Measurements from ENCODE around the gene EBNA1BP2. TPM values are rescaled to one million over a fixed set of nuclear protein-coding genes. Genes with fewer than 3 reads are reported as not detected.
"Not testable (repeated sequence)": the region's sequence is repeated elsewhere in the genome, so short reads cannot be mapped to it uniquely, and the experiment has no call there.

The EBNA1BP2 gene, protein sequence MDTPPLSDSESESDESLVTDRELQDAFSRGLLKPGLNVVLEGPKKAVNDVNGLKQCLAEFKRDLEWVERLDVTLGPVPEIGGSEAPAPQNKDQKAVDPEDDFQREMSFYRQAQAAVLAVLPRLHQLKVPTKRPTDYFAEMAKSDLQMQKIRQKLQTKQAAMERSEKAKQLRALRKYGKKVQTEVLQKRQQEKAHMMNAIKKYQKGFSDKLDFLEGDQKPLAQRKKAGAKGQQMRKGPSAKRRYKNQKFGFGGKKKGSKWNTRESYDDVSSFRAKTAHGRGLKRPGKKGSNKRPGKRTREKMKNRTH
- total RNA-seq: 100 to 1,000 TPM in 1 of 2 experiments, 10 to 100 TPM in 1; 97.5 to 104 TPM

- peaks cover 16% of the 10 kb centered on the region for H3K27me3 Mint-ChIP-seq
- DNase-seq: peak; percentile 96
- peaks cover 32% of the 10 kb centered on the region for H3K36me3 Mint-ChIP-seq
- H3K9me3 Mint-ChIP-seq: no peaks in the 10 kb centered on the region
- peaks cover 27% of the 10 kb centered on the region for H3K4me1 Mint-ChIP-seq (ENCODE audit: low read depth)
- intact Hi-C loops (cut with micrococcal nuclease): loop anchor here (1.0 to 5.0 kb wide), 7 partner anchors 187 to 478 kb away; partner anchors contain the start of genes C1orf50, CDC20, KDM4A and MED8
- H3K27ac Mint-ChIP-seq: peak within 1 kb of the TSS; percentile 76
- H3K4me3 Mint-ChIP-seq: peak within 1 kb of the TSS; percentile 98
- POLR2A ChIA-PET: interaction anchor here (1.1 to 1.5 kb wide), 4 partner anchors 24 to 478 kb away, joined by 3 to 4 read pairs (median 3); partner anchors contain the start of genes C1orf50, ERMAP, KDM4A and P3H1
- CTCF ChIA-PET: interaction anchor here (1.0 to 1.7 kb wide), 3 partner anchors 196 to 405 kb away, joined by 3 to 4 read pairs (median 4); partner anchors contain the start of genes C1orf50, ELOVL1 and P3H1
Observed at GRCh38 chr1:43171876-43172526, at the start of gene EBNA1BP2, which contains the start of gene CFAP57. Gene EBNA1BP2, minus strand, starts transcription at chr1:43172290. Its CDS starts 172 bp downstream, at chr1:43172118. Gene CFAP57, plus strand, starts transcription at chr1:43172330. Its CDS starts 424 bp downstream, at chr1:43172754.

DNA sequence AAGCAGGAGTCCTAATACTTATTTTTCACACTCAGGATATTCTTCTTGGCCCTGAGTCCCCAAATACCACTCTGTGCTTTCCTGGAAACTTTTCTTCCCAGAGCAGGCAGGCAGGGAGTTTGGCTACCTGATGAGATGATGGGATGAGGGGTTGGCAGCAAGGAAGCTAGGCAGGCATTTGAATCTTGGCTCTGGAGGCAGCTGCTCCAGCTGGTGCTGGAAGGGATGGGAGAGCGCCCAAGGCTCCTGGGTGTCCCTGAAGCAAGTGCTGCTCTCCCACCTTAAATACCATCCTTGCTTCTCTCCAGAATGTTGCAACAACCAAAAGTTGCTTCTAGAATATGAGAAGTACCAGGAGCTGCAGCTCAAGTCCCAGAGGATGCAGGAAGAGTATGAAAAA is 49.7 kb upstream of the EBNA1BP2 start:
- intact Hi-C loops (cut with micrococcal nuclease): no loop called here
- Mint-ChIP-seq H3K36me3 (no peaks in the 10 kb centered on the region), H3K27ac (no peak overlapping the region), H3K9me3 (no peaks in the 10 kb centered on the region), H3K27me3 (no peaks in the 10 kb centered on the region), H3K4me1 (ENCODE audit: low read depth) (peaks cover 4% of the 10 kb centered on the region), H3K4me3 (no peak overlapping the region)
- ChIA-PET CTCF (interaction anchor here (1.5 kb wide), 1 partner anchor 192 kb away, joined by 4 read pairs; no protein-coding TSS in a partner anchor), POLR2A (no interaction called here)
- no peak for DNase-seq

DNA sequence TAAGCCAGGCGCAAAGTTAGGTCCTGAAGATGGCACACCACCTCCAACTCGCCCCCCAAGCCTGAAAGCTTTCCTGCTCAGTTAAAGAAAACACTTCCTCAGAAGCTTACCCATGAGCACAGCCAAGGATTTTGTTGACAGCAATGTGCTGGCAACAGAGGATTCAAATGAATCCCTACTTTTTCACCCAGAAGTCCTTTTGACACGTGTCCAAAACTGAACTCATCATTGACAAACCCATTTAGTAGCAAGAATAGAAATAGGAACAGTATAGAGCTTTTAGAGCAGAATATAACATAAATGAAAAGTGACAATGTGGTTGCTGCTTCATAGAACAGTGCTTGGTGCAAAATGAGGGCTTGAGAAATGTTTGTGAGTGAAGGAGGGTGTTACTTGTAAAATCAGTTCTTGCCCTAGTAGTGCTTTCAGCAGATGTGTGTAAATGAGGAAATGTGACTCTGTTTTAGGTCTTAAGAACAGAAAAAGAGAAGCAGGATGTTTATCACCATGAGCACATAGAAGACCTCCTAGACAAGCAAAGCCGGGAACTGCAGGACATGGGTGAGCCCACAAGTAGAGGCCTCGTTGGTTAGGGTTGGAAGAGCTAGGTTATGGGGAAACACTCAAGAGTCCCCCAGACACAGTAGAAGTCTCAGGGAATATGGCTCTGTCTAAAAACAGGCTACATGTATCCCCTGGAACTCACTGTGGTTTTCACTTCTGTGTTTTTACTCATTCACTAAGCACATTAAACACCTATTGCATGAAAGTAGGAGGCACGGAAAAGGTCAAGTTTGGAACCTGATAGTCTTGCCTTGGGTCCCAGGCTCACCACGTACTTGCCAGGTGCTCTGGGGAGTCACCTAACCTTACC is 49.1 kb upstream of the EBNA1BP2 start:
- intact Hi-C loops (cut with micrococcal nuclease): no loop called here
- ChIA-PET CTCF (interaction anchor here (1.5 kb wide), 1 partner anchor 193 kb away, joined by 4 read pairs; no protein-coding TSS in a partner anchor), POLR2A (no interaction called here)
- no peak overlapping the region for H3K4me3 Mint-ChIP-seq
- peaks cover 2% of the 10 kb centered on the region for H3K27me3 Mint-ChIP-seq
- no peak for DNase-seq
- no peak overlapping the region for H3K27ac Mint-ChIP-seq
- H3K4me1 Mint-ChIP-seq (ENCODE audit: low read depth): peaks cover 4% of the 10 kb centered on the region
- H3K9me3 Mint-ChIP-seq: no peaks in the 10 kb centered on the region
- no peaks in the 10 kb centered on the region for H3K36me3 Mint-ChIP-seq

GRCh38 chr1:43217747-43218146 is 45.7 kb upstream of the EBNA1BP2 start:
- POLR2A ChIA-PET: no interaction called here
- no peak for DNase-seq
- intact Hi-C loops (cut with micrococcal nuclease): no loop called here
- peaks cover 8% of the 10 kb centered on the region for H3K27me3 Mint-ChIP-seq
- no peak overlapping the region for H3K27ac Mint-ChIP-seq
- no peaks in the 10 kb centered on the region for H3K36me3 Mint-ChIP-seq
- CTCF ChIA-PET: no interaction called here
- no peaks in the 10 kb centered on the region for H3K9me3 Mint-ChIP-seq
- peaks cover 4% of the 10 kb centered on the region for H3K4me1 Mint-ChIP-seq (ENCODE audit: low read depth)
- no peak overlapping the region for H3K4me3 Mint-ChIP-seq

GRCh38 chr1:43214501-43215444 is 42.7 kb upstream of the EBNA1BP2 start:
- no peak for DNase-seq
- Mint-ChIP-seq H3K9me3 (no peaks in the 10 kb centered on the region), H3K27me3 (peaks cover 10% of the 10 kb centered on the region), H3K27ac (no peak overlapping the region), H3K4me1 (ENCODE audit: low read depth) (no peaks in the 10 kb centered on the region), H3K4me3 (no peak overlapping the region), H3K36me3 (no peaks in the 10 kb centered on the region)
- POLR2A ChIA-PET: no interaction called here
- intact Hi-C loops (cut with micrococcal nuclease): no loop called here
- CTCF ChIA-PET: interaction anchor here (1.1 to 1.5 kb wide), 2 partner anchors 12 to 14 kb away, joined by 3 to 5 read pairs; no protein-coding TSS in a partner anchor

- DNase-seq; CTCF ChIA-PET; H3K36me3 Mint-ChIP-seq; H3K4me3 Mint-ChIP-seq; intact Hi-C loops (cut with micrococcal nuclease); H3K9me3 Mint-ChIP-seq; H3K27ac Mint-ChIP-seq; H3K27me3 Mint-ChIP-seq; POLR2A ChIA-PET; H3K4me1 Mint-ChIP-seq (ENCODE audit: low read depth): not testable (repeated sequence)
Observed at GRCh38 chr1:43208277-43208676, 36.2 kb upstream of the EBNA1BP2 start.

DNA sequence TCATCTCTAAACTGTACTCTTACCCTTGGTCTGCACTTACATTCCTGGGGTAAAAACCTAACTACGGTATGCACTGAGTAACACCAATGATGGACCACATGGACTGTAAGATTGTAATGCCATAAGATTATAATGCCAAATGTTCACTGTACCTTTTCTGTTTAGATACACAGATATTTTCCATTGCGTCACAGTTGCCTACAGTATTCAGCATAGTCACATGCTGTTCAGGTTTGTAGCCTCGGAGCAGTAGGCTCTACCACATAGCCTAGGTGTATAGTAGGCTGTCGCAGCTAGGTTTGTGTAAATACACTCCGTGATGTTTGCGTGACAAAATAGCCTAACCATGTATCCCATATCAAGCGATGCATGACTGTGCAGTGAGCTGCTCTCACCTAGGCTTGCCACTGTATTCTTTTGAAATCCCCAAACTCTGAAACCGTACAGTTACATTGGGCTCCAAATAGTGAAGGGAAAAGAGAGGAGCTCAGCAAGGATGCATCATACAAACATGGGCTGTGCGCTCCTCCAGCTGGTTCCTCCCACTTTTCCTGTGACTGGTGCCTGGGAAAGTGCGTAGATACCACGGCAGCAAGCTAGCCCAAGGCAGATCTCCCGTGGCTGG is 35.3 kb upstream of the EBNA1BP2 start:
- no peak for DNase-seq
- intact Hi-C loops (cut with micrococcal nuclease): no loop called here
- POLR2A ChIA-PET: no interaction called here
- H3K4me1 Mint-ChIP-seq (ENCODE audit: low read depth): no peaks in the 10 kb centered on the region
- no peak overlapping the region for H3K27ac Mint-ChIP-seq
- H3K27me3 Mint-ChIP-seq: peaks cover 9% of the 10 kb centered on the region
- H3K9me3 Mint-ChIP-seq: peaks cover 9% of the 10 kb centered on the region
- H3K36me3 Mint-ChIP-seq: no peaks in the 10 kb centered on the region
- CTCF ChIA-PET: no interaction called here
- H3K4me3 Mint-ChIP-seq: no peak overlapping the region

DNA sequence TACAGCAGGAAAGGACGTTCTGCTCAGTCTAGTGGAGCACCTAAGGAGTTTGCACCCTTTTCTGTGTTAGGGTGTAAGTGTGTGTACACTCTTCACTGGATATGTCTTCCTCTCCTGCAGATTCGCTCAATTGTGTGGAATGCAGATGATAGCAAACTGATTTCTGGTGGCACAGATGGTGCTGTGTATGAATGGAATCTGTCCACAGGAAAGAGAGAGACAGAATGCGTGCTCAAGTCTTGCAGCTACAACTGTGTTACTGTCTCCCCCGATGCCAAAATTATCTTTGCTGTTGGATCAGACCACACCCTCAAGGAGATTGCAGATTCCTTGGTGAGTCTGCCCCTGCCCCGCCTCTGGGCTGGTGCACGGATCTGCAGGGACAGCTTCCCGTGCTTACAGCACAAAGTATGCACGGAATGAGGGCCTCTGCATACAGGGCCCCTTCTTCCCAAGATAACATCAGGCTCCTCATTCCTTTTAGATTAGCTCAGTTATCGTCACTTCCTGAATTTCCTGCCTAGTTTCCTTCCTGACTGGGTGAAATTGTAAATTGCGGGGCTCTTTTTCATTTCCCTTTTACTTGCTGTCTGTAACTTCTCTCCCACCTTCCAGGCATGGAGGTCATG is 34.6 kb upstream of the EBNA1BP2 start:
- CTCF ChIA-PET: interaction anchor here (1.5 kb wide), 1 partner anchor 20 kb away, joined by 5 read pairs; no protein-coding TSS in a partner anchor
- Mint-ChIP-seq H3K36me3 (no peaks in the 10 kb centered on the region), H3K27me3 (peaks cover 9% of the 10 kb centered on the region), H3K4me1 (ENCODE audit: low read depth) (no peaks in the 10 kb centered on the region), H3K9me3 (peaks cover 9% of the 10 kb centered on the region), H3K27ac (no peak overlapping the region), H3K4me3 (no peak overlapping the region)
- DNase-seq: no peak
- intact Hi-C loops (cut with micrococcal nuclease): no loop called here
- POLR2A ChIA-PET: no interaction called here

GRCh38 chr1:43205671-43206070 is 33.6 kb upstream of the EBNA1BP2 start:
- H3K4me3 Mint-ChIP-seq: no peak overlapping the region
- intact Hi-C loops (cut with micrococcal nuclease): no loop called here
- POLR2A ChIA-PET: no interaction called here
- no peak for DNase-seq
- H3K27ac Mint-ChIP-seq: no peak overlapping the region
- CTCF ChIA-PET: interaction anchor here (1.5 kb wide), 1 partner anchor 21 kb away, joined by 5 read pairs; no protein-coding TSS in a partner anchor
- peaks cover 9% of the 10 kb centered on the region for H3K9me3 Mint-ChIP-seq
- H3K36me3 Mint-ChIP-seq: no peaks in the 10 kb centered on the region
- peaks cover 9% of the 10 kb centered on the region for H3K27me3 Mint-ChIP-seq
- no peaks in the 10 kb centered on the region for H3K4me1 Mint-ChIP-seq (ENCODE audit: low read depth)

GRCh38 chr1:43204394-43204793 is 32.3 kb upstream of the EBNA1BP2 start:
- Mint-ChIP-seq H3K9me3 (peaks cover 9% of the 10 kb centered on the region), H3K27ac (no peak overlapping the region), H3K27me3 (peaks cover 6% of the 10 kb centered on the region), H3K36me3 (no peaks in the 10 kb centered on the region), H3K4me1 (ENCODE audit: low read depth) (no peaks in the 10 kb centered on the region), H3K4me3 (no peak overlapping the region)
- DNase-seq: no peak
- intact Hi-C loops (cut with micrococcal nuclease): no loop called here
- CTCF ChIA-PET: no interaction called here
- POLR2A ChIA-PET: no interaction called here
